ENCODE measurements around the gene OSBP2.

OSBP2 gene

DNA sequence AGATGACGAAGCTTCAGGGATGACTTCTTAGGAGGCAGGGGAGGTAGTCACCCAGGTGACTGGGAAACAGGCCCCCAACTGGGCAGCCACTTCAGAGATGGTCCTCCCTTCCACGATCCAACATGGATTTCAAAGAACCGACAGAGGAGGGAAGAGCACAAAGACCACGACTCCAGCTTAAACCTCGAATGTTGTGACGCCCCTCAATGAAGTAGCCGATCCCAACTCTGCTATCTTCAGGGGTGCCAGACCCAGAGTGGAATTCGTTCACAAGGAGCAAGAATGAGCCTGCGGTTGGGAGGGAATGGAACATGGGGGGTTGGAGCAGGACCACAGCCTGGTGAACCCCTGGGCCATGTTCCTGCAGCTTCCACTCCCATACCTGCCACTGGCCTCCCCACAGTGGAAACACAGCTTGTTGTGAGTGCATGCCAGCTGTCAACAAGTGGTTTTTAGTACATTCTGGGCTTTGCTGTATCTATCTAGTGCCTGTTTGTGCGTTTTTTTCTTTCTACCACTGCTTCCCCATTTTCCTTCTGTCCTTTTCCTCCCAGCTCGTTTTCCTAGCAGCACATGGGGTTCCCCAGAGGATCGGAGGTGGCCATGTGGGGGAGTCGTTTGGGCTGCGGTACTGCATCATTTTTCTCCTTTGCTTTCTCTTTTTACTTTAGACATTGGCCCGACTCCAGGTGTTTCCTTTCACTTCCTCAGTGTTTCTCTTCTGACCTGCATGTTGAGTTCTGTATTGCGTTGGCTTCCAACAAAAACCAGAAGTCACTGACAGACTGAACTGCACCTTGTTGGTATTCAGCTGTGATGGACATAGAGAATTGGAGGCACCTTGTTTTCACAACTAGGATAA is 208.1 kb downstream of the OSBP2 start:
- H3K4me3 ChIP-seq (ENCODE audit: low read length): no peak overlapping the region
- DNase-seq (ENCODE audit: low read depth): no peak
- TF ChIP-seq CTCF (conservative IDR thresholded peaks at IDR 0.05; ENCODE audit: low read length): no peak

GRCh38 chr22:30903876-30904460 is 209.3 kb downstream of the OSBP2 start:
- TF ChIP-seq CTCF (conservative IDR thresholded peaks at IDR 0.05; ENCODE audit: low read length): no peak
- no peak overlapping the region for H3K4me3 ChIP-seq (ENCODE audit: low read length)
- no peak for DNase-seq (ENCODE audit: low read depth)

GRCh38 chr22:30905696-30906341 is 211.1 kb downstream of the OSBP2 start:
- DNase-seq (ENCODE audit: low read depth): no peak
- H3K4me3 ChIP-seq (ENCODE audit: low read length): no peak overlapping the region
- TF ChIP-seq CTCF (conservative IDR thresholded peaks at IDR 0.05; ENCODE audit: low read length): no peak

GRCh38 chr22:30906411-30906810 is 211.7 kb downstream of the OSBP2 start:
- DNase-seq (ENCODE audit: low read depth): no peak
- H3K4me3 ChIP-seq (ENCODE audit: low read length): no peak overlapping the region
- no peak for TF ChIP-seq CTCF (conservative IDR thresholded peaks at IDR 0.05; ENCODE audit: low read length)

- TF ChIP-seq CTCF (conservative IDR thresholded peaks at IDR 0.05; ENCODE audit: low read length): no peak
- H3K4me3 ChIP-seq (ENCODE audit: low read length): no peak overlapping the region
- no peak for DNase-seq (ENCODE audit: low read depth)
Measured at GRCh38 chr22:30906946-30907345, 212.3 kb downstream of the OSBP2 start.

DNA sequence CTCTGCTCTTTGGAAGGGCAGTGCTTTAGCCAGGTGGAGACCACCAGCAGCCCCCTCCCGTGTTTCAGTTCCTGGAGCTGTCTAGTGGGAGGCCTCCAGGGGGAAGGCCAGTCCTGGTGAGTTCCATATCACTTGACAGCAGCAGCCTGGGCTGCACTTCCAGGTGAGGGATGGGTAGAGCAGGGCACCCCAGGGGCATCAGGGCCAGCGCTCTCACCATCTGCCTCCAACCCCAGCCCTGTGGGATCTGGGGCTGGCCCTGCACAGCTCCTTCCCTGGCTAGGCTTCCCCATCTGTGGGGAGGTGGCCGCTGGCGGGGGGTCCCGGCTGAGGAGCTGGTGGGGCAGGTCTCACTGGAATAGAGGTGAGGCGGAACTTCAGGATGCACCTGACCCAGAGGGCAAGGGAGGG is 213.4 kb downstream of the OSBP2 start:
- no peak for DNase-seq (ENCODE audit: low read depth)
- no peak overlapping the region for H3K4me3 ChIP-seq (ENCODE audit: low read length)
- TF ChIP-seq CTCF (conservative IDR thresholded peaks at IDR 0.05; ENCODE audit: low read length): no peak
